K562 (cell line): Measurements from ENCODE around the gene CBFA2T2. TPM values are rescaled to one million over a fixed set of nuclear protein-coding genes. Genes with fewer than 3 reads are reported as not detected.

Experiments used
- ASH1L ChIP-seq: fragments of 450-650 bp; IDR thresholded peaks from 2 replicates; pipeline ENCODE4 v1.6.1; 2018; ENCODE audit warnings: borderline replicate concordance, mild to moderate bottlenecking, low read depth; ENCODE audit not compliant: partially characterized antibody
- CHAMP1 ChIP-seq: fragments of 450-650 bp; IDR thresholded peaks from 2 replicates; pipeline ENCODE4 v1.6.1; 2016; ENCODE audit warnings: mild to moderate bottlenecking
- CTBP1 ChIP-seq: fragments of 450-650 bp; IDR thresholded peaks from 2 replicates; pipeline ENCODE4 v1.6.1; 2016; ENCODE audit warnings: borderline replicate concordance
- FOSL1 ChIP-seq: fragments of 200-800 bp; sonication (Bioruptor generic); conservative IDR thresholded peaks from 2 replicates; pipeline ENCODE4 v1.6.1; 2016; ENCODE audit warnings: missing genetic modification characterization, missing compliant biosample characterization
- HBP1 ChIP-seq: fragments of 450-650 bp; formaldehyde crosslinking; IDR thresholded peaks from 2 replicates; pipeline ENCODE4 v1.4.0; 2022; ENCODE audit warnings: missing genetic modification characterization
- HDAC1 ChIP-seq, 2 experiments: fragments of 450-650 bp; IDR thresholded peaks; 2 replicates each; pipeline ENCODE4 v1.6.1; 2016 to 2017; ENCODE audit warnings: inconsistent platforms in 1 of 2, mild to moderate bottlenecking in 1 of 2, moderate library complexity in 1 of 2
- KAT8 ChIP-seq: fragments of 450-650 bp; IDR thresholded peaks from 2 replicates; pipeline ENCODE4 v1.6.1; 2016; ENCODE audit warnings: low read depth, mild to moderate bottlenecking
- NCOA1 ChIP-seq: fragments of 450-650 bp; IDR thresholded peaks from 2 replicates; pipeline ENCODE4 v1.6.1; 2016; ENCODE audit warnings: low read depth
- NR4A1 ChIP-seq, 2 experiments: fragments of 250-450 bp in 1 of 2; fragments of 450-650 bp in 1 of 2; sonication (Bioruptor Pico) in 1 of 2; IDR thresholded peaks; 2 replicates each; pipeline versions ENCODE4 v1.4.0 to v1.6.1; 2016 to 2020; ENCODE audit warnings: mild to moderate bottlenecking in 2 of 2, missing compliant biosample characterization in 1 of 2, missing genetic modification characterization in 1 of 2, moderate library complexity in 1 of 2
- PHF21A ChIP-seq: fragments of 450-650 bp; IDR thresholded peaks from 2 replicates; pipeline ENCODE4 v1.6.1; 2017; ENCODE audit warnings: low read depth, borderline replicate concordance
- RAD21 ChIP-seq, 2 experiments: fragments of 250-450 bp in 1 of 2; fragments of 450-650 bp in 1 of 2; sonication (Bioruptor Pico) in 1 of 2; formaldehyde crosslinking in 1 of 2; IDR thresholded peaks in 1 of 2; conservative IDR thresholded peaks in 1 of 2; 2 replicates each; pipeline versions ENCODE4 v1.4.0 to v1.8.0; 2020 to 2022; ENCODE audit warnings: mild to moderate bottlenecking in 2 of 2, moderate library complexity in 1 of 2
- SAFB ChIP-seq: fragments of 200-400 bp; formaldehyde crosslinking; IDR thresholded peaks from 2 replicates; pipeline ENCODE4 v1.6.1; 2017; ENCODE audit warnings: low read depth, low read length, borderline replicate concordance
- ZKSCAN1 ChIP-seq: fragments of 150-350 bp; IDR thresholded peaks from 2 replicates; pipeline ENCODE4 v1.6.1; 2016; ENCODE audit warnings: low read depth, low read length
- ZNF133 ChIP-seq: fragments of 250-450 bp; sonication (Bioruptor Pico); IDR thresholded peaks from 2 replicates; pipeline ENCODE4 v1.4.0; 2020; ENCODE audit warnings: mild to moderate bottlenecking
- ZNF277 ChIP-seq: fragments of 250-450 bp; sonication (Bioruptor Pico); IDR thresholded peaks from 2 replicates; pipeline ENCODE4 v1.8.0; 2022; ENCODE audit warnings: inconsistent platforms, mild to moderate bottlenecking, moderate library complexity, borderline replicate concordance
- ZNF282 ChIP-seq: sonication (generic); formaldehyde crosslinking; IDR thresholded peaks from 2 replicates; pipeline ENCODE4 v1.8.1; 2023; ENCODE audit warnings: missing genetic modification reagents
- polyA plus RNA-seq, 8 experiments: library from polyadenylated mRNA; depleted of rRNA in 4 of 8; stranded (reverse) in 5 of 8; unstranded in 3 of 8; fragments of >200 nt; fragmentation: Nextera tagmentation in 2 of 8; fragmentation: Illumina TruSeq in 1 of 8; extraction: Ambion mirVana in 2 of 8; extraction: Trizol in 1 of 8; gene quantifications; 2 replicates each; pipeline versions ENCODE4 v1.2.1 to v1.2.3, GENCODE V29; 2011 to 2014; ENCODE audit warnings: inconsistent platforms in 1 of 8, missing spikeins in 1 of 8
- total RNA-seq, 7 experiments: library from RNA; depleted of rRNA in 6 of 7; stranded (reverse); fragments of >200 nt in 6 of 7; fragmentation: Illumina TruSeq in 2 of 7; extraction: Trizol in 2 of 7; gene quantifications; 2 replicates each; pipeline versions ENCODE4 v1.2.1 to v1.2.3, GENCODE V29; 2011 to 2021; ENCODE audit warnings: low replicate concordance in 1 of 7
- TF ChIP-seq, protein P1 (sequence below): IDR thresholded peaks from 2 replicates; pipeline ENCODE4 v1.6.1; 2012; ENCODE audit warnings: low read depth, low read length, improper control_type of control experiment, borderline replicate concordance

Gene CBFA2T2
- total and polyA plus RNA-seq, 9 of the 15 experiments (the other 6 are each of a cell fraction or from before 2014, with no cell fraction given) = 0.27 to 9.6 (median 5.8) TPM

DNA sequence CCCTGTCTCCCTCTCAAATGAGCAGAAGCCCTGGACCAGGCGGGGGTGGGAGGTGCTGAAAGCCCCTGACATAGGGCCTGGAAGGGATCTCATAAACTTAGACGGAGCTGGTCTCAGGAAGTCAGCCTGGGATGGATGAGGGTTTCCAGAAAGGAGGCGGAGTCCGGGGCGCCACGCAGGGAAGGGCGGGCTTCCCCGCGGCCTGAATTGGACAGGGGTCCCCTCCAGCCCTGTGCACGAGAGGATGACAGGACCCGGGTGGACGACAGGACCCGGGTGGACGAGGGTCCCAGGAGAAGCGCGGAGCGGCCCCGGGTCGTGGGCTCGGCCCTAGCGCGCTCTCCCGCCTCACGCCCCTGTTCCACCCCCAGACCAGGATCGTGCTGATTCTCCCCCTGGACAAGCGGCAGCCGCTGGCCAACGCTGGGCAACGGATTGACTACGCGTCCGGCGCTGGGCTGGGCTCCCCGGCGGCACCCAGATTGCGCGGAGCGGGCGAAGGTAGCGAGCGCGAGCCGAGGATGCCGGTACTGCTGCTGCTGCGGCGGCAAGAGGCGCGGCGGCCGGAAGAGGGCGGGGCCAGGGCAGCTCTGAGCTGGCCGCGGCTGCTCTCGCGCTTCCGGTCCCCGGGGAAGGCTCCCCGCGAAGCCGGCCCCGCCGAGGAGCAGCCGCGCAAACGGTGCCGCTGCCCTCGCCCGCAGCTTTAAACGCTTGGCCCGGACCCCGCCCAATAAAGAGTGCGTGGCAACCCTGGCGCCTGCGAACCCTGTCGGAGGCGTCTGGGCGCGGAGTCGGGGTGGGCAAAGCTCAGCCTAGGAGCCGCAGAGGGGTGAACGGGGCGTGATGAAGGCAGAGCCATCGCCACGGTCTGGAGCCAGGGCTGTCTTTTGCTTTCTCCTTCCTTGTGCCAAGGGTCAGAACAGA, 173.5 kb downstream of the CBFA2T2 start (continued):
- TF ChIP-seq PHF21A (no peak), CTBP1 (peak; percentile 79), SAFB (no peak), NCOA1 (peak; percentile 73; the same call in 1 of the 2 replicates), ZNF282 (CRISPR knock-in tag) (0 out of 2 replicates have a peak, but pooled peaks have one; percentile 69), KAT8 (no peak), CHAMP1 (no peak), NR4A1 (CRISPR knock-in tag; IDR thresholded peaks at IDR 0.05) (0 out of 2 replicates have a peak, but pooled peaks have one; percentile 19), NR4A1 (tag; IDR thresholded peaks at IDR 0.05) (no peak), ZNF277 (CRISPR knock-in tag) (no peak), FOSL1 (no peak), HBP1 (CRISPR knock-in tag) (0 out of 2 replicates have a peak, but pooled peaks have one; percentile 63), ZKSCAN1 (no peak), HDAC1 (IDR thresholded peaks at IDR 0.05) (peak in 1 of 2 experiments; percentile 46; a peak in 1 of 4 replicates), RAD21 (CRISPR knock-in tag; conservative IDR thresholded peaks at IDR 0.05 in 1 of 2, IDR thresholded peaks at IDR 0.05 in 1 of 2) (no peak; a peak in 1 of 4 replicates), ASH1L (no peak), ZNF133 (no peak)
- TF ChIP-seq, protein P1, sequence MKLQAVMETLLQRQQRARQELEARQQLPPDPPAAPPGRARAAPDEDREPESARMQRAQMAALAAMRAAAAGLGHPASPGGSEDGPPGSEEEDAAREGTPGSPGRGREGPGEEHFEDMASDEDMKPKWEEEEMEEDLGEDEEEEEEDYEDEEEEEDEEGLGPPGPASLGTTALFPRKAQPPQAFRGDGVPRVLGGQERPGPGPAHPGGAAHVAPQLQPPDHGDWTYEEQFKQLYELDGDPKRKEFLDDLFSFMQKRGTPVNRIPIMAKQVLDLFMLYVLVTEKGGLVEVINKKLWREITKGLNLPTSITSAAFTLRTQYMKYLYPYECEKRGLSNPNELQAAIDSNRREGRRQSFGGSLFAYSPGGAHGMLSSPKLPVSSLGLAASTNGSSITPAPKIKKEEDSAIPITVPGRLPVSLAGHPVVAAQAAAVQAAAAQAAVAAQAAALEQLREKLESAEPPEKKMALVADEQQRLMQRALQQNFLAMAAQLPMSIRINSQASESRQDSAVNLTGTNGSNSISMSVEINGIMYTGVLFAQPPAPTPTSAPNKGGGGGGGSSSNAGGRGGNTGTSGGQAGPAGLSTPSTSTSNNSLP = no peak
